Measurements from ENCODE around the gene CD300LB. TPM values are rescaled to one million over a fixed set of nuclear protein-coding genes. Genes with fewer than 3 reads are reported as not detected.

Gene CD300LB
- total RNA-seq, 1 donor from 2014 or later, result not detected

GRCh38 chr17:74554909-74555308, 23.6 kb upstream of the CD300LB start:
- TF ChIP-seq, protein P1, sequence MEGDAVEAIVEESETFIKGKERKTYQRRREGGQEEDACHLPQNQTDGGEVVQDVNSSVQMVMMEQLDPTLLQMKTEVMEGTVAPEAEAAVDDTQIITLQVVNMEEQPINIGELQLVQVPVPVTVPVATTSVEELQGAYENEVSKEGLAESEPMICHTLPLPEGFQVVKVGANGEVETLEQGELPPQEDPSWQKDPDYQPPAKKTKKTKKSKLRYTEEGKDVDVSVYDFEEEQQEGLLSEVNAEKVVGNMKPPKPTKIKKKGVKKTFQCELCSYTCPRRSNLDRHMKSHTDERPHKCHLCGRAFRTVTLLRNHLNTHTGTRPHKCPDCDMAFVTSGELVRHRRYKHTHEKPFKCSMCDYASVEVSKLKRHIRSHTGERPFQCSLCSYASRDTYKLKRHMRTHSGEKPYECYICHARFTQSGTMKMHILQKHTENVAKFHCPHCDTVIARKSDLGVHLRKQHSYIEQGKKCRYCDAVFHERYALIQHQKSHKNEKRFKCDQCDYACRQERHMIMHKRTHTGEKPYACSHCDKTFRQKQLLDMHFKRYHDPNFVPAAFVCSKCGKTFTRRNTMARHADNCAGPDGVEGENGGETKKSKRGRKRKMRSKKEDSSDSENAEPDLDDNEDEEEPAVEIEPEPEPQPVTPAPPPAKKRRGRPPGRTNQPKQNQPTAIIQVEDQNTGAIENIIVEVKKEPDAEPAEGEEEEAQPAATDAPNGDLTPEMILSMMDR (IDR thresholded peaks at IDR 0.05; ENCODE audit: borderline replicate concordance), result no peak
- intact Hi-C loops (cut with micrococcal nuclease), result no loop called here

GRCh38 chr17:74552037-74552436, 20.8 kb upstream of the CD300LB start:
- intact Hi-C loops (cut with micrococcal nuclease), result no loop called here
- Histone ChIP-seq H3K27me3 (ENCODE audit: low read depth) (peaks cover 62% of the 10 kb centered on the region), H3K36me3 (no peaks in the 10 kb centered on the region), H3K9me3 (replicated peaks) (no peaks in the 10 kb centered on the region), H3K27ac (replicated peaks) (no peak overlapping the region), H3K4me1 (no peaks in the 10 kb centered on the region), H3K4me3 (no peak overlapping the region)
- no peak for DNase-seq
- TF ChIP-seq, protein P1 (IDR thresholded peaks at IDR 0.05; ENCODE audit: borderline replicate concordance), result no peak

More at GRCh38 chr17:74554909-74555308, 23.6 kb upstream of the CD300LB start:
- no peak overlapping the region for H3K27ac ChIP-seq (replicated peaks)
- peaks cover 48% of the 10 kb centered on the region for H3K27me3 ChIP-seq (ENCODE audit: low read depth)
- H3K4me3 ChIP-seq, result no peak overlapping the region
- H3K36me3 ChIP-seq, result no peaks in the 10 kb centered on the region
- DNase-seq, result no peak
- H3K4me1 ChIP-seq, result no peaks in the 10 kb centered on the region
- H3K9me3 ChIP-seq (replicated peaks), result no peaks in the 10 kb centered on the region

- Histone ChIP-seq H3K9me3 (replicated peaks) (no peaks in the 10 kb centered on the region), H3K4me3 (no peak overlapping the region), H3K4me1 (no peaks in the 10 kb centered on the region), H3K36me3 (no peaks in the 10 kb centered on the region), H3K27ac (replicated peaks) (no peak overlapping the region), H3K27me3 (ENCODE audit: low read depth) (peaks cover 62% of the 10 kb centered on the region)
- TF ChIP-seq, protein P1 (IDR thresholded peaks at IDR 0.05; ENCODE audit: borderline replicate concordance), result no peak
- intact Hi-C loops (cut with micrococcal nuclease), result no loop called here
- DNase-seq, result no peak
These were observed 19.3 kb upstream of the CD300LB start for GRCh38 chr17:74550602-74551001.

DNA sequence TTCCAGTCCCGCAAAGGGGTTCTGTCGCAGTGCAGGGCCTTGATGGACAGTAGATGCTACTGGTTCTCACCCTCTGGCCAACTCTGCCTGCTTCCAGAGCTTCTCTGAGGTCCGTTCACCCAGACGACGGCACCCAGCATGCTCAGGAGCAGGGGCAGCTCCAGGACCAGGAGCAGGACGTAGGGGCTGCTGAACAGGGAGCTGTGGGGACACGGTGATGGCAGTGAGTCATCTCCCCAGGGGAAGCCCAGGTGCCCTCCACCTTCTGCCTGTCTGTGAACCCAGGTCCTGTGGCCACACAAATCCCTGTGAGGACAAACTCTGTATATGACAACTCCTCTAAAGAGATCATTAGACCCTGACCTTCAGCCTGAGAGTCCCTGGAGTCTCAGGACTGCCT, 18.1 kb upstream of the CD300LB start:
- Histone ChIP-seq H3K4me1 (no peaks in the 10 kb centered on the region), H3K4me3 (no peak overlapping the region), H3K36me3 (no peaks in the 10 kb centered on the region), H3K9me3 (replicated peaks) (no peaks in the 10 kb centered on the region), H3K27ac (replicated peaks) (no peak overlapping the region), H3K27me3 (ENCODE audit: low read depth) (peaks cover 62% of the 10 kb centered on the region)
- TF ChIP-seq, protein P1 (IDR thresholded peaks at IDR 0.05; ENCODE audit: borderline replicate concordance), result no peak
- DNase-seq, result no peak
- intact Hi-C loops (cut with micrococcal nuclease), result no loop called here

DNA sequence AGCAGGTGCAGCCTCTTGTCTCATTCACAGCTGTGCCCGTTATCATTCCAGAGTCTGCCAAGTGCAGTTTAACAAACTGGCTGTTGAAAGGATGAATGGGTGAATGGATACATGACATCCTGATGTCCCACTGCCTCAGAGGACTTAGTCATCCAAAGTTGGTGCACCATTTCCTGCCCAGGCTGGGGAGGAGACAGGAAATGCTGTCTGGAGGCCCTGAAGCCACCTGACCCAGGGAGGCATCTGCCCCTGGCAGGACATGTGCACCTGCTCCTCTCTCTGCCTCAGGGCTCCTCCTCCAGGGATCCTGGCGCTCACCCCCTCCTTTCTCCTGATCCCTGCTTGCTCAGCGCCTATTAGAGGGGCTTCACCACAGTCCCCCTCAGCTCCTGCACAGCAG, 16.5 kb upstream of the CD300LB start:
- Histone ChIP-seq H3K27me3 (ENCODE audit: low read depth) (peaks cover 67% of the 10 kb centered on the region), H3K4me1 (no peaks in the 10 kb centered on the region), H3K27ac (replicated peaks) (no peak overlapping the region), H3K4me3 (no peak overlapping the region), H3K36me3 (no peaks in the 10 kb centered on the region), H3K9me3 (replicated peaks) (no peaks in the 10 kb centered on the region)
- no peak for DNase-seq
- intact Hi-C loops (cut with micrococcal nuclease), result no loop called here
- TF ChIP-seq, protein P1 (IDR thresholded peaks at IDR 0.05; ENCODE audit: borderline replicate concordance), result no peak

DNA sequence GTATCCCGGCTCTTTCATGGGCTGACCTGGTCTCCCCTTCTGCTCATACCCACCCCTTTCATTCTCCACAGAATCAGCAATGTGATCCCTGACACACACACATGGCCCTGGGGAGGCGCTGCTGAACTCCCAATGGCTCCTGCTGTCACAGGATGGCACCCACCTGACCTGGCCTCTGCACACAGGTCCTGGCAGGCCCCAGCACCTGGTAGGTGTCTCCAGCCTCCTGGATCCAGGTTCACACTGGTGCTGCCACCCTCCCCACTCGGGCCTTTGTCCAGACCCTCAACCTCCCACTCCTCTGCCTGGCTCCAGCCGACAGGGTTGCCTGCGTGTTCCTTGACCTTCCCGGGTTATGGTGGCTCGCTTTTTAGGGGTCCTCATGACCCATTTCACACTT, 16.0 kb upstream of the CD300LB start:
- intact Hi-C loops (cut with micrococcal nuclease), result no loop called here
- no peak overlapping the region for H3K4me3 ChIP-seq
- no peak for DNase-seq

More for the DNA sequence above, 16.0 kb upstream of the CD300LB start:
- Histone ChIP-seq H3K4me1 (no peaks in the 10 kb centered on the region), H3K9me3 (replicated peaks) (no peaks in the 10 kb centered on the region), H3K27ac (replicated peaks) (no peak overlapping the region), H3K27me3 (ENCODE audit: low read depth) (peaks cover 67% of the 10 kb centered on the region), H3K36me3 (no peaks in the 10 kb centered on the region)
- TF ChIP-seq, protein P1 (IDR thresholded peaks at IDR 0.05; ENCODE audit: borderline replicate concordance), result no peak

Measured in left ventricle myocardium inferior (tissue), 1 donor.